Stomach (tissue), 9 donors: ENCODE measurements around the gene SRF. TPM values are rescaled to one million over a fixed set of nuclear protein-coding genes. Genes with fewer than 3 reads are reported as not detected.

Experiments
- DNase-seq, 2 donors: peaks; one replicate each; pipeline versions ENCODE4 v3.0.0 to v3.0.0-alpha.2; 2013 to 2019
- H3K27ac ChIP-seq, 5 donors: fragments of 200-600 bp in 4 of 5; sonication (generic) in 4 of 5; one replicate each; pipeline ENCODE4 v1.5.1; 2013 to 2019; ENCODE audit warnings: mild to moderate bottlenecking in 1 of 5, moderate library complexity in 1 of 5
- H3K27me3 ChIP-seq, 3 donors: fragments of 200-600 bp; sonication (generic); one replicate each; pipeline ENCODE4 v1.5.1; 2017 to 2019; ENCODE audit warnings: mixed run types in 1 of 3
- H3K36me3 ChIP-seq, 4 donors: fragments of 200-600 bp; sonication (generic); 1 replicate in 3 of 4; 2 replicates in 1 of 4; pipeline ENCODE4 v1.5.1; 2016 to 2019
- H3K4me1 ChIP-seq, 4 donors: fragments of 200-600 bp; sonication (generic); one replicate each; pipeline ENCODE4 v1.5.1; 2016 to 2019
- H3K4me3 ChIP-seq, 4 donors: fragments of 200-600 bp; sonication (generic) in 3 of 4; one replicate each; pipeline ENCODE4 v1.5.1; 2016 to 2019; ENCODE audit warnings: mild to moderate bottlenecking in 1 of 4
- H3K9me3 ChIP-seq, 4 donors: fragments of 200-600 bp; sonication (generic); one replicate each; pipeline ENCODE4 v1.5.1; 2016 to 2019
- EP300 ChIP-seq: sonication (generic); formaldehyde crosslinking; IDR thresholded peaks from one replicate; pipeline ENCODE4 v1.6.1; 2017; ENCODE audit warnings: antibody characterized with exemption
- POLR2A ChIP-seq, 4 donors: fragments of 450-650 bp; IDR thresholded peaks; one replicate each; pipeline ENCODE4 v1.6.1; 2016; ENCODE audit warnings: antibody characterized with exemption in 4 of 4, control low read depth in 2 of 4, mild to moderate bottlenecking in 1 of 4, moderate library complexity in 1 of 4
- POLR2AphosphoS5 ChIP-seq, 3 donors: sonication (generic); formaldehyde crosslinking; IDR thresholded peaks; one replicate each; pipeline ENCODE4 v1.6.1; 2016; ENCODE audit warnings: antibody characterized with exemption in 3 of 3
- WGBS, 5 donors: extraction: QIAGEN DNeasy Blood & Tissue Kit in 3 of 5; methylation state at CpG; one replicate each; pipeline versions ENCODE4 v1.1.5 to v1.1.7; 2013 to 2018; 5-methylcytosine and 5-hydroxymethylcytosine counted together
- intact Hi-C: fragments of 100-400 bp; cut with DNase I; formaldehyde crosslinking; loops from one replicate; pipeline ENCODE4 v1.15.1; 2023; ENCODE audit warnings: low total_unique reads
- polyA plus RNA-seq, 3 donors: library from polyadenylated mRNA; stranded (reverse); fragments of 200-250 nt; gene quantifications; one replicate each; pipeline ENCODE4 v1.2.3, GENCODE V29; 2013
- total RNA-seq, 5 donors: library from RNA; depleted of rRNA; stranded (reverse); fragments of >200 nt; gene quantifications; one replicate each; pipeline versions ENCODE4 v1.1.0 to v1.2.3, GENCODE V29; 2014 to 2016
- TF ChIP-seq, protein P1 (sequence below), 7 experiments: fragments of 450-650 bp in 4 of 7; fragments of 200-600 bp in 3 of 7; sonication (generic) in 3 of 7; IDR thresholded peaks; one replicate each; pipeline ENCODE4 v1.5.1; 2016 to 2019; ENCODE audit warnings: antibody characterized with exemption in 7 of 7, control low read depth in 2 of 7, mild to moderate bottlenecking in 1 of 7
- donor health status: healthy with polysubstance abuse.
- donor health status: Bipolar disorder and iron deficiency.
- donor health status: healthy.

Gene SRF
- total and polyA plus RNA-seq, 8 donors, result 10.5 to 40.6 (median 24.0) TPM

DNA sequence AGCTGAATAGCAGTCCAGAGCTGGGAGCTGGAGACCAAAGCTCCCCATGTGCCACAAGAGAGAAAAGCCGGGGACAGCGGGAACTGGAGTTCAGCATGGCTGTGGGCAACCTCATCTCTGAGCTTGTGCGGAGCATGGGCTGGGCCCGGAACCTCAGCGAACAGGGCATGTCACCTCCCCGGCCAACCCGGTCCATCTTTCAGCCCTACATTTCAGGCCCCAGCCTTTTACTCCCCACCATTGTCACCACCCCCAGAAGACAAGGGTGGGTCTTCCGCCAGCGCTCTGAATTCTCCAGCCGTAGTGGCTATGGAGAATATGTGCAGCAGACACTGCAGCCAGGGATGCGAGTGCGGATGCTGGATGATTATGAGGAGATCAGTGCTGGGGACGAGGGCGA lies 14.9 kb downstream of the SRF start:
- intact Hi-C loops, result no loop called here
- Histone ChIP-seq H3K4me1 (peaks cover 17 to 36% (median 27%) of the 10 kb centered on the region in 4 donors), H3K4me3 (no peak overlapping the region), H3K9me3 (no peaks in the 10 kb centered on the region), H3K27me3 (no peaks in the 10 kb centered on the region), H3K36me3 (peaks cover 24 to 66% (median 59%) of the 10 kb centered on the region in 4 donors), H3K27ac (no peak overlapping the region)
- TF ChIP-seq EP300 (no peak), POLR2A (IDR thresholded peaks at IDR 0.05) (no peak), POLR2AphosphoS5 (IDR thresholded peaks at IDR 0.05) (no peak)
- TF ChIP-seq, protein P1, sequence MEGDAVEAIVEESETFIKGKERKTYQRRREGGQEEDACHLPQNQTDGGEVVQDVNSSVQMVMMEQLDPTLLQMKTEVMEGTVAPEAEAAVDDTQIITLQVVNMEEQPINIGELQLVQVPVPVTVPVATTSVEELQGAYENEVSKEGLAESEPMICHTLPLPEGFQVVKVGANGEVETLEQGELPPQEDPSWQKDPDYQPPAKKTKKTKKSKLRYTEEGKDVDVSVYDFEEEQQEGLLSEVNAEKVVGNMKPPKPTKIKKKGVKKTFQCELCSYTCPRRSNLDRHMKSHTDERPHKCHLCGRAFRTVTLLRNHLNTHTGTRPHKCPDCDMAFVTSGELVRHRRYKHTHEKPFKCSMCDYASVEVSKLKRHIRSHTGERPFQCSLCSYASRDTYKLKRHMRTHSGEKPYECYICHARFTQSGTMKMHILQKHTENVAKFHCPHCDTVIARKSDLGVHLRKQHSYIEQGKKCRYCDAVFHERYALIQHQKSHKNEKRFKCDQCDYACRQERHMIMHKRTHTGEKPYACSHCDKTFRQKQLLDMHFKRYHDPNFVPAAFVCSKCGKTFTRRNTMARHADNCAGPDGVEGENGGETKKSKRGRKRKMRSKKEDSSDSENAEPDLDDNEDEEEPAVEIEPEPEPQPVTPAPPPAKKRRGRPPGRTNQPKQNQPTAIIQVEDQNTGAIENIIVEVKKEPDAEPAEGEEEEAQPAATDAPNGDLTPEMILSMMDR (IDR thresholded peaks at IDR 0.05), result no peak
- 95 to 98% (median 96%) methylated on average over 14 of the region's 14 CpGs for WGBS, 5 donors
- no peak for DNase-seq

DNA sequence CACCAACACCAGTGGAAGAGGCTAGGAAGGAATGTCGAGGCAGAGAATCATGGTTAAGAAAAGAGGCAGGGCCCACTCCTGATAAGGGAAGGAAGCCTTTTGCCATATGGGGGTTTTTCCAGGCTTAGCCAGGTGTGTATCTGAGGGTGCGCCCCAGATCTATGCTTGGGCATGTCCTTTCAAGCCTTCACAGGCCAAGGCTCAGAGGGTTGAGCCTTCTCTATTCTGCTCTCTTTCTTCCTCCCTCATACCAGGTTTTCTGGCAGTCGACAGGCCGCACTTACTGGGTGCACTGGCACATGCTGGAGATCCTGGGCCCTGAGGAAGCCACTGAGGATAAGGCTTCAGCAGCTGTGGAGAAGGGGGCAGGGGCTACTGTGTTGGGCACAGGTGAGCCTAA lies 15.6 kb downstream of the SRF start:
- H3K27ac ChIP-seq, result no peak overlapping the region
- 92 to 99% (median 94%) methylated on average over 4 of the region's 4 CpGs for WGBS, 5 donors
- intact Hi-C loops, result no loop called here
- H3K4me1 ChIP-seq, result peaks cover 10 to 29% (median 21%) of the 10 kb centered on the region in 4 donors
- TF ChIP-seq, protein P1 (IDR thresholded peaks at IDR 0.05), result no peak
- TF ChIP-seq EP300 (no peak), POLR2AphosphoS5 (IDR thresholded peaks at IDR 0.05) (no peak), POLR2A (IDR thresholded peaks at IDR 0.05) (no peak)
- no peaks in the 10 kb centered on the region for H3K27me3 ChIP-seq
- H3K9me3 ChIP-seq, result no peaks in the 10 kb centered on the region
- DNase-seq, result no peak
- peaks cover 24 to 71% (median 61%) of the 10 kb centered on the region in 4 donors for H3K36me3 ChIP-seq
- no peak overlapping the region for H3K4me3 ChIP-seq

DNA sequence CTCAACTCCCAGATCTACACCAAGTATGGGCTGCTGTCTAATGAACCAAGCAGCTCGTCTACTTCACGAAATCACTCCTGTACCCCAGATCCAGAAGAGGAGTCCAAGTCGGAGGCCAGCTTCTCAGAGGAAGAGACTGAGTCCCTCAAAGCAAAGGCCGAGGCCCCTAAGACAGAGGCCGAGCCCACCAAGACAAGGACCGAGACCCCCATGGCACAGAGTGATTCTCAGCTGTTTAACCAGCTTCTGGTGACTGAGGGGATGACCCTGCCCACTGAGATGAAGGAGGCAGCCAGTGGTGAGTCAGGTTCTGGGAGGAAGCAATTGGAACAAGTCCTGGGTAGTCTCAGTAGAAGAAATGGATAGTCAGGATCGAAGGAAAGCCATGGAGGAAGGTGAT lies 16.8 kb downstream of the SRF start:
- H3K27me3 ChIP-seq, result no peaks in the 10 kb centered on the region
- WGBS, 5 donors, result 86 to 98% (median 94%) methylated on average over 7 of the region's 7 CpGs
- H3K4me3 ChIP-seq, result no peak overlapping the region
- TF ChIP-seq POLR2AphosphoS5 (IDR thresholded peaks at IDR 0.05) (no peak), EP300 (no peak), POLR2A (IDR thresholded peaks at IDR 0.05) (no peak)
- TF ChIP-seq, protein P1 (IDR thresholded peaks at IDR 0.05), result no peak
- H3K36me3 ChIP-seq, result peaks cover 24 to 81% (median 71%) of the 10 kb centered on the region in 4 donors
- no peak overlapping the region for H3K27ac ChIP-seq
- no peak for DNase-seq
- H3K9me3 ChIP-seq, result no peaks in the 10 kb centered on the region
- intact Hi-C loops, result no loop called here
- peaks cover 6 to 22% (median 16%) of the 10 kb centered on the region in 4 donors for H3K4me1 ChIP-seq

DNA sequence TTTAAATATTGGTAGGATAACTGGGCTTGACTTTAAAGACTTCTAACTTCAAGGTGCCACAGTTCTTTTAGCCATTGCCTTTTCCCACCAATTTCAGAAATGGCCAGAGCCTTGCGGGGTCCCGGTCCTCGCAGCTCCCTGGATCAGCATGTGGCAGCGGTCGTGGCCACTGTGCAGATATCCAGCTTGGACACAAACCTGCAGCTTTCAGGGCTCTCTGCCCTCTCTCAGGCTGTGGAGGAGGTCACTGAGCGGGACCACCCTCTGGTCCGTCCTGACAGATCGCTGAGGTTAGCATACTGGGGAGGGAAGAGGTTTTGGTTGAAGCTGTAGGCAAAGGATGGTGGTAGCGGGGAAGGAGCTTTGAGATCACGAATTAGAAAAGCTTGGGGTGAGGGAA lies 17.4 kb downstream of the SRF start:
- Histone ChIP-seq H3K4me3 (no peak overlapping the region), H3K27me3 (no peaks in the 10 kb centered on the region), H3K9me3 (no peaks in the 10 kb centered on the region), H3K27ac (no peak overlapping the region), H3K4me1 (peaks cover under 1 to 16% (median 10%) of the 10 kb centered on the region in 4 donors), H3K36me3 (peaks cover 24 to 87% (median 77%) of the 10 kb centered on the region in 4 donors)
- 87 to 94% (median 93%) methylated on average over 10 of the region's 10 CpGs for WGBS, 5 donors
- TF ChIP-seq, protein P1 (IDR thresholded peaks at IDR 0.05), result no peak
- no peak for TF ChIP-seq POLR2A (IDR thresholded peaks at IDR 0.05)
- no peak for TF ChIP-seq EP300
- no peak for TF ChIP-seq POLR2AphosphoS5 (IDR thresholded peaks at IDR 0.05)
- intact Hi-C loops, result no loop called here
- no peak for DNase-seq
